H9 (cell line): ENCODE data around the gene HIPK1. TPM values are rescaled to one million over a fixed set of nuclear protein-coding genes. Genes with fewer than 3 reads are reported as not detected.
A peak's percentile ranks its signal among the peaks of the same experiment; 100 is the strongest.
"Not testable (repeated sequence)": the region's sequence is repeated elsewhere in the genome, so short reads cannot be mapped to it uniquely, and the experiment has no call there.

Experiments used
- DNase-seq: peaks from one replicate; pipeline ENCODE4 v3.0.0-alpha.2; 2017
- H2AFZ ChIP-seq: one replicate; pipeline ENCODE4 v1.6.1; 2013; ENCODE audit warnings: mild to moderate bottlenecking, low read length, control low read depth, moderate library complexity
- H2AK5ac ChIP-seq: 2 replicates; pipeline ENCODE4 v1.6.1; 2013; ENCODE audit warnings: low read length, control low read depth, mixed read lengths; ENCODE audit not compliant: insufficient read length
- H2BK120ac ChIP-seq: one replicate; pipeline ENCODE4 v1.6.1; 2013; ENCODE audit warnings: low read depth, mild to moderate bottlenecking, low read length, control low read depth, inconsistent platforms; ENCODE audit not compliant: poor library complexity, severe bottlenecking
- H2BK12ac ChIP-seq: 2 replicates; pipeline ENCODE4 v1.6.1; 2013; ENCODE audit warnings: low read length, control low read depth, mixed read lengths, low read depth; ENCODE audit not compliant: insufficient read length
- H2BK15ac ChIP-seq: 2 replicates; pipeline ENCODE4 v1.6.1; 2013; ENCODE audit warnings: low read depth, low read length, control low read depth
- H2BK20ac ChIP-seq: one replicate; pipeline ENCODE4 v1.6.1; 2013; ENCODE audit warnings: low read depth, mild to moderate bottlenecking, low read length, control low read depth, inconsistent platforms; ENCODE audit not compliant: poor library complexity, severe bottlenecking
- H2BK5ac ChIP-seq: 2 replicates; pipeline ENCODE4 v1.6.1; 2013; ENCODE audit warnings: low read length, control low read depth, mixed read lengths; ENCODE audit not compliant: insufficient read length
- H3K14ac ChIP-seq: 2 replicates; pipeline ENCODE4 v1.6.1; 2013; ENCODE audit warnings: low read length, control low read depth; ENCODE audit not compliant: insufficient read depth
- H3K18ac ChIP-seq: 2 replicates; pipeline ENCODE4 v1.6.1; 2013; ENCODE audit warnings: low read depth, mild to moderate bottlenecking, mixed read lengths, low read length, control low read depth; ENCODE audit not compliant: insufficient read length
- H3K23ac ChIP-seq: 2 replicates; pipeline ENCODE4 v1.6.1; 2013; ENCODE audit warnings: low read length, control low read depth, mixed read lengths, low read depth; ENCODE audit not compliant: insufficient read length
- H3K23me2 ChIP-seq: 2 replicates; pipeline ENCODE4 v1.6.1; 2013; ENCODE audit warnings: low read depth, mild to moderate bottlenecking, mixed read lengths, low read length, control low read depth; ENCODE audit not compliant: insufficient read length, poor library complexity, severe bottlenecking
- H3K27ac ChIP-seq: 2 replicates; pipeline ENCODE4 v1.5.1; 2013; ENCODE audit warnings: low read length, control low read depth, mixed read lengths, low read depth; ENCODE audit not compliant: insufficient read length
- H3K27me3 ChIP-seq: 2 replicates; pipeline ENCODE4 v1.6.1; 2013; ENCODE audit warnings: low read length, control low read depth, inconsistent platforms; ENCODE audit not compliant: insufficient read depth
- H3K4ac ChIP-seq: 2 replicates; pipeline ENCODE4 v1.6.1; 2013; ENCODE audit warnings: low read depth, mild to moderate bottlenecking, control low read depth, inconsistent platforms, low read length, moderate library complexity
- H3K4me1 ChIP-seq: 2 replicates; pipeline ENCODE4 v1.6.1; 2013; ENCODE audit warnings: low read length, control low read depth, inconsistent platforms; ENCODE audit not compliant: insufficient read depth
- H3K4me2 ChIP-seq: 2 replicates; pipeline ENCODE4 v1.6.1; 2013; ENCODE audit warnings: low read length, control low read depth, mixed read lengths; ENCODE audit not compliant: insufficient read length, insufficient read depth
- H3K56ac ChIP-seq: 2 replicates; pipeline ENCODE4 v1.6.1; 2013; ENCODE audit warnings: low read depth, mild to moderate bottlenecking, mixed read lengths, low read length, control low read depth; ENCODE audit not compliant: insufficient read length
- H3K79me1 ChIP-seq: 2 replicates; pipeline ENCODE4 v1.6.1; 2013; ENCODE audit warnings: low read depth, mild to moderate bottlenecking, moderate library complexity, low read length, control low read depth, inconsistent platforms; ENCODE audit not compliant: insufficient read depth, poor library complexity, severe bottlenecking
- H3K79me2 ChIP-seq: 2 replicates; pipeline ENCODE4 v1.6.1; 2013; ENCODE audit warnings: low read length, control low read depth, inconsistent platforms; ENCODE audit not compliant: insufficient read depth
- H3K9ac ChIP-seq: 2 replicates; pipeline ENCODE4 v1.6.1; 2013; ENCODE audit warnings: low read length, control low read depth, mixed read lengths; ENCODE audit not compliant: insufficient read length; ENCODE audit errors: extremely low read depth
- H3K9me3 ChIP-seq: one replicate; pipeline ENCODE4 v1.6.1; 2013; ENCODE audit warnings: low read depth, low read length, inconsistent platforms; ENCODE audit not compliant: control insufficient read depth
- H3T11ph ChIP-seq: one replicate; pipeline ENCODE4 v1.6.1; 2013; ENCODE audit warnings: mild to moderate bottlenecking, low read length, control low read depth, inconsistent platforms
- H4K20me1 ChIP-seq: one replicate; pipeline ENCODE4 v1.6.1; 2013; ENCODE audit not compliant: control insufficient read depth, insufficient read length, insufficient read depth
- H4K5ac ChIP-seq: 2 replicates; pipeline ENCODE4 v1.6.1; 2013; ENCODE audit warnings: low read depth, mild to moderate bottlenecking, mixed read lengths, low read length, control low read depth; ENCODE audit not compliant: insufficient read length
- H4K8ac ChIP-seq: replicated peaks from 2 replicates; pipeline ENCODE4 v1.6.1; 2013; ENCODE audit warnings: low read length, control low read depth, mixed read lengths, low read depth; ENCODE audit not compliant: insufficient read length
- H4K91ac ChIP-seq: 2 replicates; pipeline ENCODE4 v1.6.1; 2013; ENCODE audit warnings: low read depth, mild to moderate bottlenecking, moderate library complexity, mixed read lengths, low read length, control low read depth; ENCODE audit not compliant: insufficient read length
- H3K27ac Mint-ChIP-seq, 3 experiments: 2 replicates in 2 of 3; 3 replicates in 1 of 3; pipeline ENCODE4 v1.8.0; 2020 to 2021; ENCODE audit warnings: mixed read lengths in 3 of 3, mild to moderate bottlenecking in 1 of 3, moderate library complexity in 1 of 3
- H3K27me3 Mint-ChIP-seq: 2 replicates; pipeline ENCODE4 v1.8.0; 2021; ENCODE audit warnings: low read depth, mild to moderate bottlenecking, moderate library complexity, mixed read lengths
- H3K36me3 Mint-ChIP-seq, 3 experiments: 2 replicates in 2 of 3; 3 replicates in 1 of 3; pipeline ENCODE4 v1.8.0; 2020 to 2021; ENCODE audit warnings: low read depth in 3 of 3, mixed read lengths in 3 of 3; ENCODE audit not compliant: insufficient read depth in 1 of 3
- H3K4me1 Mint-ChIP-seq, 2 experiments: 2 replicates each; pipeline ENCODE4 v1.8.0; 2020; ENCODE audit warnings: mixed read lengths in 2 of 2
- H3K4me3 Mint-ChIP-seq, 2 experiments: 2 replicates in 1 of 2; 3 replicates in 1 of 2; pipeline ENCODE4 v1.8.0; 2020 to 2021; ENCODE audit warnings: mild to moderate bottlenecking in 2 of 2, mixed read lengths in 2 of 2, moderate library complexity in 1 of 2
- H3K9me3 Mint-ChIP-seq, 2 experiments: 2 replicates in 1 of 2; 3 replicates in 1 of 2; pipeline ENCODE4 v1.8.0; 2020; ENCODE audit warnings: mild to moderate bottlenecking in 2 of 2, mixed read lengths in 2 of 2, moderate library complexity in 1 of 2
- CTCF ChIP-seq: fragments of 200-600 bp; sonication (generic); conservative IDR thresholded peaks from 3 replicates; pipeline ENCODE4 v1.8.0; 2021; ENCODE audit warnings: antibody characterized with exemption, mild to moderate bottlenecking
- WGBS: extraction: QIAGEN DNeasy Blood & Tissue Kit; methylation state at CpG from one replicate; pipeline ENCODE4 v1.1.7; 2013; ENCODE audit warnings: missing lambda C conversion rate, low lambda C conversion rate, mixed read lengths; ENCODE audit not compliant: insufficient read length; ENCODE audit errors: extremely low coverage; 5-methylcytosine and 5-hydroxymethylcytosine counted together
- total RNA-seq: library from RNA; stranded (reverse); gene quantifications from 2 replicates; pipeline ENCODE4 v1.2.1, GENCODE V29; 2021

HIPK1 gene
- total RNA-seq, 1 experiment from 2014 or later = 65.7 TPM

- WGBS = no CpG with 5 or more reads among the region's 2 CpGs
- Histone ChIP-seq H3K4me2 (no peak overlapping the region), H4K8ac (no peak overlapping the region), H3K23ac (no peak overlapping the region), H3K14ac (no peak overlapping the region), H2AFZ (no peak overlapping the region), H2BK5ac (no peak overlapping the region), H4K5ac (no peak overlapping the region), H3T11ph (no peak overlapping the region), H3K9ac (no peak overlapping the region), H2BK12ac (no peak overlapping the region), H3K9me3 (no peaks in the 10 kb centered on the region), H3K27me3 (no peaks in the 10 kb centered on the region), H2BK15ac (no peak overlapping the region), H3K79me1 (no peaks in the 10 kb centered on the region), H2BK20ac (no peak overlapping the region), H4K91ac (no peak overlapping the region), H4K20me1 (no peaks in the 10 kb centered on the region), H3K23me2 (no peaks in the 10 kb centered on the region), H3K4ac (no peak overlapping the region), H3K4me1 (peaks cover 2% of the 10 kb centered on the region; the same call in 1 of the 2 replicates), H2AK5ac (no peak overlapping the region), H3K56ac (no peak overlapping the region), H3K27ac (no peak overlapping the region), H3K18ac (no peak overlapping the region), H2BK120ac (no peak overlapping the region), H3K79me2 (no peaks in the 10 kb centered on the region)
- Mint-ChIP-seq H3K9me3 (peaks cover 13 to 14% of the 10 kb centered on the region in 2 experiments), H3K4me3 (no peak overlapping the region), H3K27me3 (no peaks in the 10 kb centered on the region; the same call in 1 of the 2 replicates), H3K27ac (peak overlapping the region in 2 of 3 experiments; percentile 57 to 61; a peak in 2 of 7 replicates), H3K36me3 (peaks cover 15 to 31% (median 26%) of the 10 kb centered on the region in 3 experiments), H3K4me1 (peaks cover 7 to 13% of the 10 kb centered on the region in 2 experiments)
- no peak for TF ChIP-seq CTCF
- DNase-seq = no peak
These were observed 86.0 kb downstream of the HIPK1 start for GRCh38 chr1:114015075-114015474.

- not testable (repeated sequence) for H3K27ac Mint-ChIP-seq, H3K27me3 ChIP-seq, H3K23ac ChIP-seq, H3K4ac ChIP-seq, H4K5ac ChIP-seq, H3K56ac ChIP-seq, H2BK12ac ChIP-seq, H3K27me3 Mint-ChIP-seq, H2AFZ ChIP-seq, H3K9me3 ChIP-seq, H4K20me1 ChIP-seq, H4K91ac ChIP-seq, DNase-seq, H3K79me2 ChIP-seq, H3K23me2 ChIP-seq, H3K14ac ChIP-seq, H3K4me2 ChIP-seq, H3K4me3 Mint-ChIP-seq, H3T11ph ChIP-seq, H2BK5ac ChIP-seq, H3K27ac ChIP-seq, H2BK120ac ChIP-seq, H2AK5ac ChIP-seq, H3K18ac ChIP-seq, H3K9ac ChIP-seq, H3K79me1 ChIP-seq, H2BK15ac ChIP-seq, H2BK20ac ChIP-seq, H4K8ac ChIP-seq
- H3K9me3 Mint-ChIP-seq = peaks cover 13 to 14% of the 10 kb centered on the region in 2 experiments
- peaks cover 10% of the 10 kb centered on the region; the same call in 1 of the 2 replicates for H3K4me1 ChIP-seq
- H3K4me1 Mint-ChIP-seq = peaks cover 30 to 31% of the 10 kb centered on the region in 2 experiments
- H3K36me3 Mint-ChIP-seq = peaks cover 20 to 41% (median 30%) of the 10 kb centered on the region in 3 experiments
- no CpG with 5 or more reads among the region's 3 CpGs for WGBS
These were observed 90.6 kb downstream of the HIPK1 start for GRCh38 chr1:114019724-114020123.
